ENCODE data around the gene PRSS58.

Gene PRSS58

DNA sequence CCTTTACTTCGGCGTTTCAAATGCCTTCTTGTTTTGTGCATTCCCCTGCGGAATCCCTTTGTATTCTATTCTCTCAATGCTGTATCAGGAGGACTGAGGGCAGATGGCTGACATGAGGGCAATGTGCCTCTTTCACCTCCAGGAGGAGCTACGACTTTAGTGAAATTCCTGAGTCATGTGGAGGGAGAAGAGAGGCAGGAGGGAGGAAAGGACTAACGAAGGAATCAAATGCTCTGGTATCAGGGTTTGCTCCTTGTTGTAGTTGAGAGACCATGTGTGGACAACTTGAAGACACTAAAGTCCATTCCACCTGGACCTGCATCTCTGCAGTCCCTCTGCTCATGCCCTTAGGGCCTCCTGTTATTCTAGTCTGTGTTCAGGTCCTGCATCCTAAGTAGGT is 40.2 kb upstream of the PRSS58 start:
- H2AK5ac ChIP-seq (ENCODE audit: low read depth, low read length), result no peak overlapping the region
- WGBS, 2 donors (ENCODE audit: extremely low coverage in 2 of 2, insufficient read length in 2 of 2, insufficient replicate concordance in 1 of 2), result no CpG with 5 or more reads among the region's 5 CpGs
- peaks cover 0 to 2% of the 10 kb centered on the region in 2 donors for H3K4me1 ChIP-seq (ENCODE audit: control insufficient read depth in 2 of 2, insufficient read depth in 1 of 2, low read depth in 1 of 2, low read length in 2 of 2)
- H3K27ac ChIP-seq (replicated peaks; ENCODE audit: low read length), result no peak overlapping the region
- H2BK15ac ChIP-seq (ENCODE audit: low read length), result no peak overlapping the region
- no peak overlapping the region for H3K23ac ChIP-seq (ENCODE audit: low read depth, low read length, poor library complexity)
- no peaks in the 10 kb centered on the region for H3K79me1 ChIP-seq (ENCODE audit: low read depth, low read length)
- no peak overlapping the region for H3K4ac ChIP-seq (ENCODE audit: low read length)
- H2BK120ac ChIP-seq (ENCODE audit: low read depth, low read length), result no peak overlapping the region
- no peaks in the 10 kb centered on the region for H3K27me3 ChIP-seq (ENCODE audit: control insufficient read depth in 3 of 3, insufficient read depth in 3 of 3, low read depth in 1 of 3, low read length in 3 of 3)
- no peak overlapping the region for H3K4me3 ChIP-seq (ENCODE audit: low read length in 2 of 2)
- no peaks in the 10 kb centered on the region for H3K9me3 ChIP-seq (replicated peaks in 1 of 2; ENCODE audit: control insufficient read depth in 2 of 2, insufficient read depth in 1 of 2, low read depth in 1 of 2, low read length in 2 of 2)
- H3K4me2 ChIP-seq (ENCODE audit: insufficient read depth, low read length, poor library complexity, severe bottlenecking), result no peak overlapping the region
- H2AFZ ChIP-seq (ENCODE audit: low read length), result no peak overlapping the region
- no peaks in the 10 kb centered on the region for H3K36me3 ChIP-seq (replicated peaks in 1 of 2; ENCODE audit: control insufficient read depth in 2 of 2, insufficient read depth in 2 of 2, low read length in 2 of 2)
- H2BK5ac ChIP-seq (ENCODE audit: low read length), result no peak overlapping the region
- DNase-seq (ENCODE audit: low spot score), result no peak
- no peak overlapping the region for H4K91ac ChIP-seq (ENCODE audit: low read depth, low read length, poor library complexity)
- no peak overlapping the region for H3K18ac ChIP-seq (ENCODE audit: low read length)
- no peak overlapping the region for H2BK12ac ChIP-seq (ENCODE audit: low read length)
- no peak overlapping the region for H3K14ac ChIP-seq (ENCODE audit: low read length)
- no peak overlapping the region for H3K9ac ChIP-seq (ENCODE audit: low read depth, low read length, poor library complexity)
- no peak overlapping the region for H4K8ac ChIP-seq (ENCODE audit: low read depth, low read length)

DNA sequence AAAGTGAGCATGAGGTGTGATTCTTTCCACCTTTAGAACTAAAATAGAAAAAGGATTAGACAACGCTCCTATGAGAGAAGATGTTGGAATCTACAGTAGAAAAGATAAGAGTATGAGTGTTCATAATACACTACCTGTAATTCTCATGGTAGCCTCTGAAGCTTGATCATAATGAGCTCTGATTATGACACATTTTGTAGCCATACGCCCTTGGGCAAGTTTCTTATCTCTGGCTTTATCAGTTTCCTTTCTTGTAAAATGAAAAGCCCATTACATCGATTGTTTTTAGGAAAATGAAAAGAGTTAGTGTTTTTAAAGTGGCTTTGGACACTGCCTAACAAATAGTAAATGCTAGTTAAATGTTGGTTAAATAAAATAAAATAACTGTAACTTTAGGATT is 22.4 kb upstream of the PRSS58 start:
- Histone ChIP-seq H2BK5ac (ENCODE audit: low read length) (no peak overlapping the region), H3K9ac (ENCODE audit: low read depth, low read length, poor library complexity) (no peak overlapping the region), H3K27me3 (ENCODE audit: control insufficient read depth in 3 of 3, insufficient read depth in 3 of 3, low read depth in 1 of 3, low read length in 3 of 3) (no peaks in the 10 kb centered on the region), H3K27ac (replicated peaks; ENCODE audit: low read length) (no peak overlapping the region), H3K14ac (ENCODE audit: low read length) (no peak overlapping the region), H3K36me3 (replicated peaks in 1 of 2; ENCODE audit: control insufficient read depth in 2 of 2, insufficient read depth in 2 of 2, low read length in 2 of 2) (no peaks in the 10 kb centered on the region), H3K18ac (ENCODE audit: low read length) (no peak overlapping the region), H2BK12ac (ENCODE audit: low read length) (no peak overlapping the region), H2AK5ac (ENCODE audit: low read depth, low read length) (no peak overlapping the region), H3K4ac (ENCODE audit: low read length) (no peak overlapping the region), H4K91ac (ENCODE audit: low read depth, low read length, poor library complexity) (no peak overlapping the region), H4K8ac (ENCODE audit: low read depth, low read length) (no peak overlapping the region), H3K4me1 (ENCODE audit: control insufficient read depth in 2 of 2, insufficient read depth in 1 of 2, low read depth in 1 of 2, low read length in 2 of 2) (no peaks in the 10 kb centered on the region), H3K9me3 (replicated peaks in 1 of 2; ENCODE audit: control insufficient read depth in 2 of 2, insufficient read depth in 1 of 2, low read depth in 1 of 2, low read length in 2 of 2) (no peaks in the 10 kb centered on the region), H2AFZ (ENCODE audit: low read length) (no peak overlapping the region), H2BK120ac (ENCODE audit: low read depth, low read length) (no peak overlapping the region), H3K4me2 (ENCODE audit: insufficient read depth, low read length, poor library complexity, severe bottlenecking) (no peak overlapping the region), H3K79me1 (ENCODE audit: low read depth, low read length) (no peaks in the 10 kb centered on the region), H3K23ac (ENCODE audit: low read depth, low read length, poor library complexity) (no peak overlapping the region), H2BK15ac (ENCODE audit: low read length) (no peak overlapping the region), H3K4me3 (ENCODE audit: low read length in 2 of 2) (no peak overlapping the region)
- no peak for DNase-seq (ENCODE audit: low spot score)
- no CpG with 5 or more reads among the region's 3 CpGs for WGBS, 2 donors (ENCODE audit: extremely low coverage in 2 of 2, insufficient read length in 2 of 2, insufficient replicate concordance in 1 of 2)

DNA sequence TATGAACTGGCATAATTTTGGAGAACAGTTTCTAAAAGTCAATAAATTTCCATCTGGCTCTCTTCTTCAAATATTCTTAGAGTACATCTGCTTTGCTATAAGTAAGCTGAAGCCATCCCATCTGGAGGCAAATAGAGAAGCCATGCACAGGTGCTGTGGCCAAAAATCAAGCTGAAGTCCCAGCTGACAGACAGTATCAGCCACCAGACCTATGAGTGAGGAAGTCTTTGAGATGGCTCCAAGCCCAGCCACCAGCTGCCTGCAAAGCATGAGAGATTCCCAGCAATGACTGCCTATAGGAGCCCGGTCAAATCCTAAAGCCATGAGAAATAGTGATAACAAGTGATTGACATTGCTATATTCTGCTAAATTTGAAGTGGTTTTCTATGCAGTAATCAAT is 21.7 kb upstream of the PRSS58 start:
- H2AK5ac ChIP-seq (ENCODE audit: low read depth, low read length), result no peak overlapping the region
- H3K27ac ChIP-seq (replicated peaks; ENCODE audit: low read length), result no peak overlapping the region
- no peak overlapping the region for H3K14ac ChIP-seq (ENCODE audit: low read length)
- DNase-seq (ENCODE audit: low spot score), result no peak
- H3K36me3 ChIP-seq (replicated peaks in 1 of 2; ENCODE audit: control insufficient read depth in 2 of 2, insufficient read depth in 2 of 2, low read length in 2 of 2), result no peaks in the 10 kb centered on the region
- no peak overlapping the region for H3K4me2 ChIP-seq (ENCODE audit: insufficient read depth, low read length, poor library complexity, severe bottlenecking)
- H3K27me3 ChIP-seq (ENCODE audit: control insufficient read depth in 3 of 3, insufficient read depth in 3 of 3, low read depth in 1 of 3, low read length in 3 of 3), result no peaks in the 10 kb centered on the region
- H3K79me1 ChIP-seq (ENCODE audit: low read depth, low read length), result no peaks in the 10 kb centered on the region
- H3K9ac ChIP-seq (ENCODE audit: low read depth, low read length, poor library complexity), result no peak overlapping the region
- H2BK12ac ChIP-seq (ENCODE audit: low read length), result no peak overlapping the region
- H4K8ac ChIP-seq (ENCODE audit: low read depth, low read length), result no peak overlapping the region
- H3K18ac ChIP-seq (ENCODE audit: low read length), result no peak overlapping the region
- H3K23ac ChIP-seq (ENCODE audit: low read depth, low read length, poor library complexity), result no peak overlapping the region
- H2BK120ac ChIP-seq (ENCODE audit: low read depth, low read length), result no peak overlapping the region
- no peak overlapping the region for H2AFZ ChIP-seq (ENCODE audit: low read length)
- no peak overlapping the region for H3K4me3 ChIP-seq (ENCODE audit: low read length in 2 of 2)
- H3K4me1 ChIP-seq (ENCODE audit: control insufficient read depth in 2 of 2, insufficient read depth in 1 of 2, low read depth in 1 of 2, low read length in 2 of 2), result no peaks in the 10 kb centered on the region
- H3K9me3 ChIP-seq (replicated peaks in 1 of 2; ENCODE audit: control insufficient read depth in 2 of 2, insufficient read depth in 1 of 2, low read depth in 1 of 2, low read length in 2 of 2), result no peaks in the 10 kb centered on the region
- H4K91ac ChIP-seq (ENCODE audit: low read depth, low read length, poor library complexity), result no peak overlapping the region
- H2BK5ac ChIP-seq (ENCODE audit: low read length), result no peak overlapping the region
- WGBS, 2 donors (ENCODE audit: extremely low coverage in 2 of 2, insufficient read length in 2 of 2, insufficient replicate concordance in 1 of 2), result no CpG with 5 or more reads among the region's 1 CpG
- H2BK15ac ChIP-seq (ENCODE audit: low read length), result no peak overlapping the region
- H3K4ac ChIP-seq (ENCODE audit: low read length), result no peak overlapping the region

DNA sequence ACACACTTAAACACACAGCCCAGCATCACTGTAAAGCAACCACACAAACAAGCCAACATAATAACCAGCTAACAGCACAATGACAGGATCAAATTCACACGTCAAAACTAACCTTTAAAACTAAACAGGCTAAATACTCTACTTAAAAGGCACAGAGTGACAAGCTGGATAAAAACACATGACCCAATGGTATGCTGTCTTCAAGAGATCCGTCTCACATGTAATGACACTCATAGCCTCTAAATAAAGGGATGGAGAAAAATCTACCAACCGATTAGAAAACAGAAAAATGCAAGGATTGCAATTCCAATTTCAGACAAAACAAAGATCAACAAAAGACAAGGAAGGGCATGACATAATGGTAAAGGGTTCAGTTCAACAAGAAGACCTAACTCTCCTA is 17.2 kb upstream of the PRSS58 start:
- Histone ChIP-seq H3K4me2 (ENCODE audit: insufficient read depth, low read length, poor library complexity, severe bottlenecking) (no peak overlapping the region), H3K14ac (ENCODE audit: low read length) (no peak overlapping the region), H2BK12ac (ENCODE audit: low read length) (no peak overlapping the region), H3K4me3 (ENCODE audit: low read length in 2 of 2) (no peak overlapping the region), H2BK5ac (ENCODE audit: low read length) (no peak overlapping the region), H4K91ac (ENCODE audit: low read depth, low read length, poor library complexity) (no peak overlapping the region), H2AK5ac (ENCODE audit: low read depth, low read length) (no peak overlapping the region), H3K23ac (ENCODE audit: low read depth, low read length, poor library complexity) (no peak overlapping the region), H3K36me3 (replicated peaks in 1 of 2; ENCODE audit: control insufficient read depth in 2 of 2, insufficient read depth in 2 of 2, low read length in 2 of 2) (no peaks in the 10 kb centered on the region), H3K27me3 (ENCODE audit: control insufficient read depth in 3 of 3, insufficient read depth in 3 of 3, low read depth in 1 of 3, low read length in 3 of 3) (no peaks in the 10 kb centered on the region), H2AFZ (ENCODE audit: low read length) (no peak overlapping the region), H2BK120ac (ENCODE audit: low read depth, low read length) (no peak overlapping the region), H3K4me1 (ENCODE audit: control insufficient read depth in 2 of 2, insufficient read depth in 1 of 2, low read depth in 1 of 2, low read length in 2 of 2) (no peaks in the 10 kb centered on the region), H2BK15ac (ENCODE audit: low read length) (no peak overlapping the region), H3K79me1 (ENCODE audit: low read depth, low read length) (no peaks in the 10 kb centered on the region), H3K9ac (ENCODE audit: low read depth, low read length, poor library complexity) (no peak overlapping the region), H3K9me3 (replicated peaks in 1 of 2; ENCODE audit: control insufficient read depth in 2 of 2, insufficient read depth in 1 of 2, low read depth in 1 of 2, low read length in 2 of 2) (no peaks in the 10 kb centered on the region), H3K27ac (replicated peaks; ENCODE audit: low read length) (no peak overlapping the region), H3K18ac (ENCODE audit: low read length) (no peak overlapping the region), H4K8ac (ENCODE audit: low read depth, low read length) (no peak overlapping the region), H3K4ac (ENCODE audit: low read length) (no peak overlapping the region)
- DNase-seq (ENCODE audit: low spot score), result no peak
- WGBS, 2 donors (ENCODE audit: extremely low coverage in 2 of 2, insufficient read length in 2 of 2, insufficient replicate concordance in 1 of 2), result no CpG with 5 or more reads among the region's 3 CpGs

Data from neuronal stem cell (in vitro differentiated cells).